GM21515 (cell line): Measurements from ENCODE around the gene RALGAPA2.
"Not testable (repeated sequence)": the region's sequence is repeated elsewhere in the genome, so short reads cannot be mapped to it uniquely, and the experiment has no call there.

Source experiments
- ATAC-seq: cut with Tn5 transposase; IDR thresholded peaks from one replicate; pipeline ENCODE4 v1.9.1; 2021; ENCODE audit not compliant: unreplicated experiment

Gene RALGAPA2

GRCh38 chr20:20547876-20548266 is 164.6 kb downstream of the RALGAPA2 start:
- no peak for ATAC-seq

DNA sequence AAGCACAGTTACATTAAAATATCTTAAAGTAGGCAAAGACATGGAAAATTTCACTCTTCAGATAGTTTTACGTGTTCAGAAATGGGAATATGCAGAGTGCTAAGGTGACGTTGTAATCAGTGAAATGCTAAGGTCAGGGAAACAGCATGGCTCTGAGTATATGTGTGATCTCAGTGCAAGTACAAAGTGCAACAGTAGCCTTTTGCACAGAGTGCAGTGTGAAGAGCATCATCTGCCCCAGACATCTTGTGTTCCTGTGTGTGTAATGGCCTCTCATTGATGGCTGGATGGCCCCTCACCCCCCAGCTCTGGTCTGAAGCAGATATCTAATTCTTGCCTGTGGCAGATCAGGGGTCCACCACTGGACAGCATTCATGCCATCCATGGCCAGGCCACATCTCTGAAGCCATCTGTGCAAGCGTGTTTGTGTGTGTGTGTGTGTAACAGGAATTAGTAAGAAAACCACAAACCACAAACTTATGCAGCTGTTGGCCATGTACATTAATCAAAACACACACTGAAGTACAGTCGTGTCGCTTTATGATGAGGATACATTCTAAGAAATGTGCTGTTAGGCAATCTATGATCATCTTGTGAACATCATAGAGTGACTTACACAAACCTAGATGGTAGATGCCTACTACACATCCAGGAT is 165.1 kb downstream of the RALGAPA2 start:
- ATAC-seq, result no peak

DNA sequence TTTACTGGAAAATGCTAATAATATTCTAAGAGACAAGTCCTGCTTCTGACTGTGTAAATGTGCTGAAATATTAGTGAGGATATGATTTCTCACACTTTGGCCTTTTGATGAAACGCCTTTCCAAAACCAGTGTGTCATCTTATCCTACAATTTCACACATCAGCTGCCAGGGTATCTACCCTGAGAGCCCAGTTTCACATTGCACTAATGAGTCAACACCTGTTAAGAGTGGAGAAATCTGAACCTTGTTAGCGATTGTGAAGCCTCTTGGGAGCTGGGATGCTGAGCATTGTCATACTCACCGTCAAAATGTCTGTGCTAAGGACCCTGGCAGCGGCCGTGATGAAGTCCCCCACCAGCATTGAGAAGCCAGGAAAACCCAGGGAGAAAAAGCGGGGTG is 166.0 kb downstream of the RALGAPA2 start:
- ATAC-seq, result no peak

DNA sequence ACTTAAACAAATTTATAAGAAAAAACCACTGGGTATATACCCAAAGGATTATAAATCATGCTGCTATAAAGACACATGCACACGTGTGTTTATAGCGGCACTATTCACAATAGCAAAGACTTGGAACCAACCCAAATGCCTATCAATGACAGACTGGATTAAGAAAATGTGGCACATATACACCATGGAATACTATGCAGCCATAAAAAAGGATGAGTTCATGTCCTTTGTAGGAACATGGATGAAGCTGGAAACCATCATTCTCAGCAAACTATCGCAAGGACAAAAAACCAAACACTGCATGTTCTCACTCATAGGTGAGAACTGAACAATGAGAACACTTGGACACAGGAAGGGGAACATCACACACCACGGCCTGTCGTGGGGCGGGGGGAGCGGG is 169.1 kb downstream of the RALGAPA2 start:
- ATAC-seq, result not testable (repeated sequence)

GRCh38 chr20:20536240-20536933 is 176.1 kb downstream of the RALGAPA2 start:
- no peak for ATAC-seq

DNA sequence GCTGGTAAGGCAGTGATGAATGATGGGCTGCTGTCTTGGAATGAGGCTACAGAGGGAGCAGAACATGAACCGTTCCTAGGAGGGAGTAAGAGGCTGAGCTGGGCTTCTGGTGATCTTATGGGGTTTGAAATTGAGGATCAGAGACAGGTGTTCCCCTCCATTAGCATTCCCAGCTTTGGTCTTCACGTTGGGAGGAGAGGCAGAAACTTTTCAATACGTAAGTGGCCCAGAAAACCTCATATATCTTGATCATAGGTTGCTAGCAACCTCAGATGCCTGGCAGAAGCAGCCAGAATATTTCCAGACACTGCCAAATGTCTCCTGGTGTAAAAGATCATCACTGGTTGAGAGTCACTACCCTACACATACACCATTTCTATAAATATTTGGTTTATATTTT is 177.4 kb downstream of the RALGAPA2 start:
- ATAC-seq, result no peak

DNA sequence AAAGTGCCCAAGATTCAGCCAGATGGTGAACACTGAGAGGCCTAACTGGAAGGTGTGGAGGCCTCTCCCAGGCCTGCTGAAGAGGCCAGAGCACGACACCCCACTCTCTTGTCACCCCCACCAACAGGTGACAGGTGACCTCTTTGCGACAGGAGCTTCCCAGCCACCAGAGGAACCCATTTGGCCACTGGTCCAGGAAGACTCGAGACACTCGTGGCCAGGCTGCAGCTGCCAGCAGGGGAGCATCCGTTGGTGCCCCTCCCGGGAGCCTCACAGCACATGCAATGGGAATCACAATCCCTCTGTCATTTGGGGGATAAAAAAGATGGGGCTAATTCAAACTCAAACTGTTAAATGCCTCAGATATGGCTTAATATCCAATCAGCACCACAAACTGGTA is 181.2 kb downstream of the RALGAPA2 start:
- no peak for ATAC-seq

DNA sequence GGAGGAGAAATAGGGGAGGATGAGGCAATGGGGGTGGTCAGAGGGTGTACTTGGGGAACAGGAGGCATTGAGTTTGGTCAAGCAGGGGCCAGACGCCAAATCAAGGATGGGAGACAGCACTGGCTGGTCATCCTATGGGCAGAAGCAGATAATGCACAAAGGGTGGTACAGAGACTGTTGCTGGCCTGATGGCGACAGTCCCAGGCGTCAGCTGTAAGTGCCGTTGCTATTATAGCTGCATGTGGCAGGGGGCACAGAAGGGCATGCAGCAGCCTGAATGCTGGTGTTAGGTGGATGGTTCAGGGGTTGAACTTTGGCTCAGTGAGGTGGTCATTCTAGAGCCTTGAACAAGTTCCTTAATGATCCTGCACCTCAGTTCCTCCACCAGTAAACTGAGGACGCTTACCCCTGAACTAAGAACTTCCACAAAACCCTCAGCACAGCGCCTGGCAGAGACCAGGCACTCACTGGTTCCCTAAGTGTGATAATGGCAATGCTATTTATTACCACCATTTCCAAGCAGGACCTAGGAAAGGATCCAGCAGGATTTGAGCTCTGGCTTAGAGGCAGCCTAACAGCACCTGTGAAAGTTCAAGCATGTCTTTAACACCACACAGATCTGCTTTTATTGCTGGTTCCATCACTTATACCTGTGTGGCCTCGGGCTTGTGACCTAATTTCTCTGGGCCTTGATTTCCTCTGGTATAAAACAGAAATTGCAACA is 181.9 kb downstream of the RALGAPA2 start:
- no peak for ATAC-seq

- ATAC-seq, result no peak
These were observed 182.8 kb downstream of the RALGAPA2 start for GRCh38 chr20:20529597-20529996.

- no peak for ATAC-seq
These were observed 183.6 kb downstream of the RALGAPA2 start for GRCh38 chr20:20528861-20529260.

- ATAC-seq, result no peak
These were observed 184.8 kb downstream of the RALGAPA2 start for GRCh38 chr20:20527661-20528060.

GRCh38 chr20:20525756-20526155 is 186.7 kb downstream of the RALGAPA2 start:
- ATAC-seq, result no peak

GRCh38 chr20:20525214-20525613 is 187.2 kb downstream of the RALGAPA2 start:
- no peak for ATAC-seq

DNA sequence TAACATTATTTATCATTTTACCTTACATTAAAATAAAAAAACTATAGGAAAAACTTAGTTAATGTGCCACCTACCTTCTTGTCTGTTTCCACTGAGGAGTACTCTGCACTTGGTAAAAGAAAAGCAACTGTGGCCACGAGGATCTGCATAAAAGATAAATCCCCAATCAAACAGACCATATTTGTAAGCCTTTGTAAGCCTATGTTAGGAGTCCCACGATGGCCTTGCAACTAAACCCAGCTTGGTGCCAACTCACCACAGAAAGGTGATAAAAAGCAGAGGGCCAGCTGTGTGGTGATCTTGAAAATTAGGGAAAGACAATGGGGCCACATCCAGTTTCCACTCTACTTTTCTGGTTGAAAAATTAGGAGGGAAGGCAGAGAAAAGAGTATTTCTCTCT is 187.7 kb downstream of the RALGAPA2 start:
- ATAC-seq, result no peak

GRCh38 chr20:20521736-20522135 is 190.7 kb downstream of the RALGAPA2 start:
- ATAC-seq, result no peak

GRCh38 chr20:20520776-20521175 is 191.7 kb downstream of the RALGAPA2 start:
- ATAC-seq, result no peak

- no peak for ATAC-seq
These were observed 193.2 kb downstream of the RALGAPA2 start for GRCh38 chr20:20519269-20519668.

DNA sequence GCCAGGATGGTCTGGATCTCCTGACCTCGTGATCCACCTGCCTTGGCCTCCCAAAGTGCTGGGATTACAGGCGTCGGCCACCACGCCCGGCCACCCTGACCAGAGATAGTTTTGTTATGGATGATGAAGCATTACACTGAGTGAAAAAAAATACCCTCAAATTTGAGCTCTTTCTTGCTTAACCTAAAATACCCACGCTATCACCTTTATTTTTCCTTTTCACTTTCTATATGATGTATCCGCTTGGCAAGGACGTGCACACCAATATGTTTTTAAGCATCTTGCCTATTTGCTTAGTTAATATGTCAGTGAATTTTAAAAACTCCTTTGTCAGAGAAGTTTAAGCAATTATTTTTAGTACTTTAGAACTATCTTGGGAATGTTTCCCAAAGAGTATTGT is 194.2 kb downstream of the RALGAPA2 start:
- no peak for ATAC-seq

DNA sequence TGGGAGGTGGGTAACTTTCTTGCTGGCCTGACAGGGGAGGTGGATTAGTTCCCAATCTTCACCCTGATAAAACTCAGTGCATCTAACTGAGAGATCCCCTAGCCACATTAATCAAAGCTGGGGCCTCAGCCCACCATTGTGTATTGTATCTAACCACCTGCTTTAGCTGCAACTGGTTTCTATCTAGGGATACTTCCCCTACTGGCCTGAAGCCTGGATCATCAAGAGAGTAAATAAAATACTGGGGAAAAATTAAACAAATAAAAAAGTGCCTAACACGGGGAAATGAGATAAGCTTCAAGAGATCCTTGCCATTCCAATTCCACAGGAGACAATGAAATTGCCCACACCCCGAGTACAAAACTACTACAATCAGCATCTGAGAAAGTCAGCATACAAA is 195.1 kb downstream of the RALGAPA2 start:
- ATAC-seq, result no peak

DNA sequence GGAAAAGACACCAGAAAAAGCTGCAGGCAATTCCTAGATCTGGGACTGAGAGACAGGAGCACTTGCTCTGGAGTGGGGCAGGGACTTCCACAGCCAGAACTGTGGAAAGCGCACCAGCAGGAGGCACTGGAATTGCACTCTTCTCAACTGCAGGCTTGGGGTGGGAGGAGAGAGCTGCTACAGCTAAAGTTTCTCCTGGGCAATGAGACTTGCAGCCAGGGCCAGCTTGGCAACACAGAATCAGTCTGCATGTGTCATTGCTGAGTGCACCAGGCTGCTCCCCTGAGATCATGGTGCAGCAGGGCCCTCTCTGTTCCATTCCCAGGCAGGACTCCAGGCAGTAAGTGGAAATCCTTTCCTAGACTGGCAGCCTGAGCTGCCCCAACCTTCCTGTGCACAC is 198.7 kb downstream of the RALGAPA2 start:
- ATAC-seq, result no peak

- ATAC-seq, result no peak
These were observed 206.9 kb downstream of the RALGAPA2 start for GRCh38 chr20:20505554-20505953.
